ENCODE results near the gene INSRR. TPM values are rescaled to one million over a fixed set of nuclear protein-coding genes. Genes with fewer than 3 reads are reported as not detected.

Gene INSRR
- total RNA-seq, 2 donors from 2014 or later: under 0.01 TPM; not detected in 1

- H3K36me3 ChIP-seq (replicated peaks in 1 of 2; ENCODE audit: insufficient read depth in 1 of 2, low read depth in 2 of 2): no peaks in the 10 kb centered on the region
- H3K27me3 ChIP-seq: peaks cover 0 to 14% of the 10 kb centered on the region in 2 donors
- ATAC-seq (no peak), DNase-seq (no peak)
- H3K27ac ChIP-seq: no peak overlapping the region
- 52 to 71% methylated on average over 6 to 14 of the region's 16 CpGs for WGBS, 2 donors
- H3K9me3 ChIP-seq: no peaks in the 10 kb centered on the region
- TF ChIP-seq POLR2A (IDR thresholded peaks at IDR 0.05): no peak
- TF ChIP-seq CTCF (IDR thresholded peaks at IDR 0.05): no peak
- peaks cover 4% of the 10 kb centered on the region for H3K4me1 ChIP-seq
- H3K4me3 ChIP-seq: no peak overlapping the region
- intact Hi-C loops (cut with DNase I): no loop called here
Measured at GRCh38 chr1:156841295-156841855, 17.5 kb downstream of the INSRR start.

- 42 to 73% methylated on average over 1 to 10 of the region's 14 CpGs for WGBS, 2 donors
Measured at GRCh38 chr1:156840898-156841279, 18.0 kb downstream of the INSRR start.

GRCh38 chr1:156840186-156840897 lies 18.6 kb downstream of the INSRR start:
- intact Hi-C loops (cut with DNase I): no loop called here
- no peak overlapping the region for H3K4me3 ChIP-seq
- no peaks in the 10 kb centered on the region for H3K36me3 ChIP-seq (replicated peaks in 1 of 2; ENCODE audit: insufficient read depth in 1 of 2, low read depth in 2 of 2)
- no peak overlapping the region for H3K27ac ChIP-seq
- H3K4me1 ChIP-seq: peaks cover 4% of the 10 kb centered on the region
- peaks cover 0 to 14% of the 10 kb centered on the region in 2 donors for H3K27me3 ChIP-seq
- DNase-seq (no peak), ATAC-seq (no peak)
- H3K9me3 ChIP-seq: no peaks in the 10 kb centered on the region
- 43 to 62% methylated on average over 6 to 8 of the region's 8 CpGs for WGBS, 2 donors
- no peak for TF ChIP-seq CTCF (IDR thresholded peaks at IDR 0.05)
- TF ChIP-seq POLR2A (IDR thresholded peaks at IDR 0.05): no peak

More at GRCh38 chr1:156840898-156841279, 18.0 kb downstream of the INSRR start:
- no peak for DNase-seq
- ATAC-seq: no peak
- H3K27me3 ChIP-seq: peaks cover 0 to 14% of the 10 kb centered on the region in 2 donors
- H3K27ac ChIP-seq: no peak overlapping the region
- TF ChIP-seq CTCF (IDR thresholded peaks at IDR 0.05) (no peak), POLR2A (IDR thresholded peaks at IDR 0.05) (no peak)
- no peaks in the 10 kb centered on the region for H3K9me3 ChIP-seq
- H3K36me3 ChIP-seq (replicated peaks in 1 of 2; ENCODE audit: insufficient read depth in 1 of 2, low read depth in 2 of 2): no peaks in the 10 kb centered on the region
- intact Hi-C loops (cut with DNase I): no loop called here
- peaks cover 4% of the 10 kb centered on the region for H3K4me1 ChIP-seq
- H3K4me3 ChIP-seq: no peak overlapping the region

- Histone ChIP-seq H3K9me3 (no peaks in the 10 kb centered on the region), H3K4me3 (no peak overlapping the region), H3K36me3 (replicated peaks in 1 of 2; ENCODE audit: insufficient read depth in 1 of 2, low read depth in 2 of 2) (no peaks in the 10 kb centered on the region), H3K27ac (no peak overlapping the region), H3K4me1 (no peaks in the 10 kb centered on the region), H3K27me3 (peaks cover 0 to 8% of the 10 kb centered on the region in 2 donors)
- intact Hi-C loops (cut with DNase I): no loop called here
- ATAC-seq: no peak
- no peak for DNase-seq
- TF ChIP-seq POLR2A (IDR thresholded peaks at IDR 0.05) (no peak), CTCF (IDR thresholded peaks at IDR 0.05) (no peak)
- 23 to 27% methylated on average over 9 of the region's 9 CpGs for WGBS, 2 donors
Measured at GRCh38 chr1:156839426-156840109, 19.3 kb downstream of the INSRR start.

Measured in body of pancreas (tissue), 4 donors.